ENCODE measurements around the gene PHGDH. TPM values are rescaled to one million over a fixed set of nuclear protein-coding genes. Genes with fewer than 3 reads are reported as not detected.

The PHGDH gene
- total RNA-seq, 1 experiment from 2014 or later: 592 TPM

- ATAC-seq (no peak), DNase-seq (ENCODE audit: low spot score) (no peak)
- POLR2A ChIA-PET: interaction anchor here (1.4 to 1.6 kb wide), 2 partner anchors 14 to 31 kb away, joined by 4 read pairs; no protein-coding TSS in a partner anchor
- no peak overlapping the region for H3K4me3 Mint-ChIP-seq
- CTCF ChIA-PET: interaction anchor here (1.4 to 3.2 kb wide), 6 partner anchors 11 to 134 kb away, joined by 3 to 14 read pairs (median 4); no protein-coding TSS in a partner anchor
- no peak overlapping the region for H3K27ac Mint-ChIP-seq
- TF ChIP-seq EMX1 (CRISPR knock-in tag; IDR thresholded peaks at IDR 0.05) (peak; percentile 36; the same call in 1 of the 2 replicates), ZNF532 (CRISPR knock-in tag; IDR thresholded peaks at IDR 0.05; ENCODE audit: borderline replicate concordance) (0 out of 2 replicates have a peak, but pooled peaks have one; percentile 11), ATF2 (CRISPR knock-in tag; IDR thresholded peaks at IDR 0.05; ENCODE audit: borderline replicate concordance, low read depth) (no peak)
- peaks cover 32% of the 10 kb centered on the region for H3K4me1 Mint-ChIP-seq
- no peaks in the 10 kb centered on the region for H3K9me3 Mint-ChIP-seq
- peaks cover 27% of the 10 kb centered on the region for H3K36me3 Mint-ChIP-seq
- no peaks in the 10 kb centered on the region for H3K27me3 Mint-ChIP-seq (ENCODE audit: low read depth)
These were observed 33.3 kb downstream of the PHGDH start for GRCh38 chr1:119745034-119745433.

GRCh38 chr1:119747451-119747850 lies 35.7 kb downstream of the PHGDH start:
- no peaks in the 10 kb centered on the region for H3K9me3 Mint-ChIP-seq
- H3K4me3 Mint-ChIP-seq: no peak overlapping the region
- H3K4me1 Mint-ChIP-seq: peaks cover 32% of the 10 kb centered on the region
- ChIA-PET CTCF (interaction anchor here (0.6 to 3.1 kb wide), 11 partner anchors 13 to 203 kb away, joined by 3 to 13 read pairs (median 3); partner anchors contain the start of genes HMGCS2 and ZNF697), POLR2A (interaction anchor here (1.0 kb wide), 2 partner anchors 21 to 34 kb away, joined by 3 to 4 read pairs; no protein-coding TSS in a partner anchor)
- ATAC-seq: peak; percentile 13; the same call in 1 of the 2 replicates
- H3K36me3 Mint-ChIP-seq: peaks cover 7% of the 10 kb centered on the region
- no peaks in the 10 kb centered on the region for H3K27me3 Mint-ChIP-seq (ENCODE audit: low read depth)
- DNase-seq (ENCODE audit: low spot score): no peak
- H3K27ac Mint-ChIP-seq: no peak overlapping the region
- no peak for TF ChIP-seq ZNF281 (CRISPR knock-in tag; IDR thresholded peaks at IDR 0.05)
- no peak for TF ChIP-seq AR (CRISPR knock-in tag; IDR thresholded peaks at IDR 0.05)
- TF ChIP-seq ZNF416 (CRISPR knock-in tag; IDR thresholded peaks at IDR 0.05): no peak
- TF ChIP-seq PRRX2 (CRISPR knock-in tag; IDR thresholded peaks at IDR 0.05): no peak
- no peak for TF ChIP-seq GRHL2 (CRISPR knock-in tag; IDR thresholded peaks at IDR 0.05; ENCODE audit: insufficient replicate concordance, severe bottlenecking)
- no peak for TF ChIP-seq GABPB1 (CRISPR knock-in tag; IDR thresholded peaks at IDR 0.05)
- TF ChIP-seq JUN (CRISPR knock-in tag; IDR thresholded peaks at IDR 0.05): no peak
- TF ChIP-seq GTF2I (CRISPR knock-in tag; conservative IDR thresholded peaks at IDR 0.05): no peak
- no peak for TF ChIP-seq STAT6 (CRISPR knock-in tag; conservative IDR thresholded peaks at IDR 0.05; ENCODE audit: low read depth)
- no peak for TF ChIP-seq MYBL2 (CRISPR knock-in tag; IDR thresholded peaks at IDR 0.05)
- TF ChIP-seq EMX1 (CRISPR knock-in tag; IDR thresholded peaks at IDR 0.05): no peak
- no peak for TF ChIP-seq ZNF121 (CRISPR knock-in tag; IDR thresholded peaks at IDR 0.05)
- no peak for TF ChIP-seq USF1 (CRISPR knock-in tag; IDR thresholded peaks at IDR 0.05)
- no peak for TF ChIP-seq ZNF671 (CRISPR knock-in tag; IDR thresholded peaks at IDR 0.05)
- TF ChIP-seq ZNF396 (CRISPR knock-in tag; IDR thresholded peaks at IDR 0.05; ENCODE audit: borderline replicate concordance): no peak
- no peak for TF ChIP-seq PREB (CRISPR knock-in tag; IDR thresholded peaks at IDR 0.05; ENCODE audit: borderline replicate concordance)
